Ectodermal cell (in vitro differentiated cells): ENCODE results near the gene ANKRD36C.
"Not testable (repeated sequence)": the region's sequence is repeated elsewhere in the genome, so short reads cannot be mapped to it uniquely, and the experiment has no call there.

Experiments used
- H3K27ac ChIP-seq: 2 replicates; pipeline ENCODE4 v1.7.0; 2013; ENCODE audit warnings: mild to moderate bottlenecking, low read depth, low read length; ENCODE audit not compliant: insufficient read depth, poor library complexity, severe bottlenecking
- H3K27me3 ChIP-seq: 2 replicates; pipeline ENCODE4 v1.7.0; 2013; ENCODE audit warnings: mild to moderate bottlenecking, low read length; ENCODE audit not compliant: insufficient read depth, control insufficient read depth, poor library complexity, severe bottlenecking
- H3K36me3 ChIP-seq: one replicate; pipeline ENCODE4 v1.7.0; 2013; ENCODE audit warnings: low read length; ENCODE audit not compliant: control insufficient read depth, insufficient read depth
- H3K4me1 ChIP-seq: one replicate; pipeline ENCODE4 v1.7.0; 2013; ENCODE audit warnings: low read length; ENCODE audit not compliant: control insufficient read depth, insufficient read depth
- H3K4me3 ChIP-seq: 2 replicates; pipeline ENCODE4 v1.7.0; 2013; ENCODE audit warnings: low read depth, low read length, control low read depth; ENCODE audit not compliant: insufficient read depth
- H3K9me3 ChIP-seq: 2 replicates; pipeline ENCODE4 v1.7.0; 2013; ENCODE audit warnings: mild to moderate bottlenecking, low read length, moderate library complexity; ENCODE audit not compliant: control insufficient read depth
- WGBS, 2 experiments: methylation state at CpG; one replicate each; pipeline ENCODE4 v1.1.7; 2013; ENCODE audit warnings: missing lambda C conversion rate in 2 of 2; 5-methylcytosine and 5-hydroxymethylcytosine counted together

Gene ANKRD36C

DNA sequence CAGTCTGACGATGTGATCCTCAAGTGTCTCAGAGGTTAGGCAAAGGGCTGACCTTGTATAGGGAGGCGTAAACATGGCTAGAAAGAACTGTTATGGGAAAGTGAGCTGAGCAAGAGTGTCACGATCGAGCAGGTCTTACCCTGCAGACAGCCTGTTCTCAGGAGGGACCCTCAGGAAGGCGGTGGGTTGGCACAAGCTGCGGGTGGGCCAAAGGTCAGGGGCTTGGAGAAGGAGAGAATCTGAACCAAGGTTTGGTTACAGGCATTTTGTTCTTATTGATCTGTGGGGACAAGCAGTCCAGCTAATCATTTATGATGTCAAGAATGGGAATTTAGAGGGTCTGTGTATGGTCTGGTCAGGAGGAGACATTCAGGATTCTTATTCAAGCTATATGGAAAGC lies 16.4 kb upstream of the ANKRD36C start:
- H3K4me1 ChIP-seq, H3K36me3 ChIP-seq, H3K4me3 ChIP-seq, H3K27me3 ChIP-seq, H3K9me3 ChIP-seq, H3K27ac ChIP-seq: not testable (repeated sequence)
- WGBS, 2 experiments: 89 to 93% methylated on average over 6 of the region's 6 CpGs

DNA sequence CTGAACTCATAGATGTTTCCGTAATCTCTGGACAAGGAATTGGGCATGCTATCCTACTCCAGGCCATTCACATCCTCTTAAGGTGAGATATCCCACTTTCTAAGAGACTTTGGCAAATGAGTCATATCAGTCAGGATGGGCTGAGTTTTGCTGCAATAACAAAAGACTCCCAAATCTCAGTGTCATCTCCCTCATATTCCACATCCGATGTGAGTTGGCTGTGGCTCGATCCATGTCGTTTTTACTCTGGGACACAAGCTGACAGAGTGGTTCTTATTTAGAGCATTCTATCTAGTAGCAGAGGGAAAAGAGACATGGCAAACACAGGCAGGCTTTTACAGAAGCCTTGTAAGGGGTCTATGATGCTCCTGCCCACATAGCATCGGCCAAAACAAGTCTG lies 14.6 kb upstream of the ANKRD36C start:
- not testable (repeated sequence) for H3K36me3 ChIP-seq, H3K27ac ChIP-seq, H3K27me3 ChIP-seq, H3K9me3 ChIP-seq, H3K4me3 ChIP-seq, H3K4me1 ChIP-seq
- WGBS, 2 experiments: 86 to 87% methylated on average over 4 to 5 of the region's 5 CpGs

DNA sequence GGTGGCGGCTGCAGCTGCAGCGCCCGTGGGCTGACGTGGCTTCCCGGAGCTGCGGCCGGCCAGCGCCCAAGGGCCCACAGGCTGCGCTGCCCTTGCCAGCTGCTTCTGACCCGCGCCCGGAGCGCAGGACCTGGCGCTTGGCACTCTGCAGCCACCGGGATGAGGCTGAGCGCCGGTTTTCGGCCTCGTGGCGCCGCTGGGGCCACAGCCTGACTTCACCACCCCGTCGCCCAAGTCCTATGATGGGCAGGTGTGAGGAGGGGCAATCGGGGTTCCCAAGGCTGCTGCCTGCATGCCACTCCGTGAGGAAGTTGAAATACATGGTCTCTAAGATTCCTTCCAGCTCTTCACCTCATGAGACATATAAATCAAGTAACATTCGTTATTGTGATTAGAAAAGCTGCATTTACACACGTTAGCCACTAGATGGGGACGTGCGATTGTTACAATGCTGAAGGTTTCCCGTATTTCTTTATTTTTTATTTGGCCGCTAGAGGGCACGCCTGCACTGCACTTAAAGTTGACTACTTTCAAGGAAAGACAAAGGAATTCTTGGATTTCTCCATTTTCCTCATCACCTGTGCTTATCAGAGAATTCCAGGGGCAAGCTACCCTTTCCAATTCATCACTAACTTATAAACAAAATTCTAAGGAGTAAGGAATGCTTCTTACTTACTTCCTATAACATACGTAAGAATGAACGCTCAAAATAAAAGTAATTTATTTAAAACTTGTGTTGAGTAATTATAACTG lies 1.1 kb upstream of the ANKRD36C start:
- H3K27me3 ChIP-seq, H3K9me3 ChIP-seq, H3K4me1 ChIP-seq, H3K36me3 ChIP-seq, H3K27ac ChIP-seq: not testable (repeated sequence)
- WGBS, 2 experiments: 0 to 1% methylated on average over 29 to 32 of the region's 34 CpGs
- peak overlapping the region; percentile 60 for H3K4me3 ChIP-seq

DNA sequence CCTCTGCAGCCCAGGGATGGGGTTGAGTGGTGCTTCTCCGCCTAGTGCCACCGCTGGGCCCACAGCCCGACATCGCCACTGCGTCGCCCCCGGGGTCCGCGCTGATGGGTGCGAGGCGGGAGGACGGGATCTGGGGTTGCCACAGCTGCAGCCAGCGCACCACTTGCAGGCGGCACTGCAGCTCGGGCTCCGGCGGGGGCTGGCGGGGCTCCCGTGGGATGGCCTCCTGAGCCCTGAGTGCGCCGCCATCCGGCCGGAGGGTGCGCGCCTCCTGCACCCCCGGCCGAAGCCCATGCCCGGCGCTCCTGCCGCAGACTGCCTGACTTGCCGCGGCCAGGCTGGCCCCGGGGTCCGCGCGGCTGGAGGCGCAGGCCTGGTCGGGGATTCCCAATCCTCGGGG lies 478 bp upstream of the ANKRD36C start:
- H3K27ac ChIP-seq, H3K27me3 ChIP-seq, H3K4me1 ChIP-seq, H3K36me3 ChIP-seq, H3K9me3 ChIP-seq: not testable (repeated sequence)
- H3K4me3 ChIP-seq: peak overlapping the region; percentile 60
- 0% methylated on average over 1 of the region's 39 CpGs for WGBS, 2 experiments

DNA sequence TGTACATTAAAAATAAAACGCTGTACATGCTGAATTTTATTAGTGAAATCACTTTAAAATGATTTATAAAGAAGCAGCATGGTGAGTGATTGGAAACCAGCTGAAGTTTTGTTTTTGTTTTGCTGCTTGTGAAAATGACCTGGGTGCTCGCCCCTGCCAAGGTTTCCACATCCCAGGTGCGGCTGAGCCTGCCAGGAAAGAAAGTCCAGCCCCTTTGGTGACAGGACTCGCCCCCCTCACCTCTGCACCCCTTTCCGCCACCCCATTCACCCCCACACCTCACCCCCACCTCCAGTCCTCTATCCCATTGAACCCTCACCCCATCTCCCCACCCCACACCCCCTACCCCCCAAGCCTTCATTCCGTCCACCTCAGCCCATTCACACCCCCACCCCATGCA lies 740 bp downstream of the ANKRD36C start:
- H3K27me3 ChIP-seq, H3K4me1 ChIP-seq, H3K4me3 ChIP-seq, H3K27ac ChIP-seq, H3K9me3 ChIP-seq, H3K36me3 ChIP-seq: not testable (repeated sequence)
- WGBS, 2 experiments: 41 to 47% methylated on average over 3 of the region's 6 CpGs

GRCh38 chr2:95951662-95952061 lies 40.0 kb downstream of the ANKRD36C start:
- not testable (repeated sequence) for H3K27ac ChIP-seq, H3K27me3 ChIP-seq, H3K4me1 ChIP-seq, H3K36me3 ChIP-seq, H3K4me3 ChIP-seq, H3K9me3 ChIP-seq
- whole genome bisulfite sequencing, 2 experiments: 63 to 80% methylated on average over 2 of the region's 2 CpGs

DNA sequence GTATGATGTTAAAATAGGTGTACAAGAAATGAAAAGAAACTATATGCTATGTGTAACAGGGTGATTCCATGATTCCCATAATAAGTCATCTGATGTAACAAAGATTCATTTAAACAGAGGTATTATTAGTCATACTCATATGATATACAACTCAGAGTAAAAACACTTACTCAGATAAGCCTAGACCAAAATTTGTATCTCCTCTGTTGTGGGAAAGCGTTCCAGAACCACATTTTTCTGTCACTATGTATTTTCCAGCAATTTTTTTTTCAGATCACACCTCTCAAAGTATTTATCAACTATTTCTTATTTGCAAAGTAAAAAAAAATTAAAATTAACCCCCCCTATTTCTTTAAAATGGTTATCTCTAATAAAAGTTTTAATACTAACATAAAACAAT lies 43.6 kb downstream of the ANKRD36C start:
- not testable (repeated sequence) for H3K36me3 ChIP-seq, H3K9me3 ChIP-seq, H3K4me3 ChIP-seq, H3K27me3 ChIP-seq, H3K4me1 ChIP-seq, H3K27ac ChIP-seq
- WGBS, 2 experiments: 91 to 100% methylated on average over 1 of the region's 1 CpG

GRCh38 chr2:95939947-95940346 lies 51.7 kb downstream of the ANKRD36C start:
- WGBS, 2 experiments: 92 to 96% methylated on average over 11 of the region's 11 CpGs
- H3K36me3 ChIP-seq, H3K4me1 ChIP-seq, H3K27me3 ChIP-seq, H3K27ac ChIP-seq, H3K9me3 ChIP-seq, H3K4me3 ChIP-seq: not testable (repeated sequence)

- not testable (repeated sequence) for H3K36me3 ChIP-seq
- 89 to 91% methylated on average over 3 of the region's 3 CpGs for WGBS, 2 experiments
Measured at GRCh38 chr2:95930740-95931139, 60.9 kb downstream of the ANKRD36C start.

GRCh38 chr2:95917007-95917406 lies 74.6 kb downstream of the ANKRD36C start:
- not testable (repeated sequence) for H3K9me3 ChIP-seq, H3K36me3 ChIP-seq, H3K4me1 ChIP-seq, H3K27ac ChIP-seq, H3K4me3 ChIP-seq, H3K27me3 ChIP-seq
- 100% methylated on average over 1 of the region's 1 CpG; no CpG with 5 or more reads in 1 of the 2 experiments for WGBS, 2 experiments

More at GRCh38 chr2:95930740-95931139, 60.9 kb downstream of the ANKRD36C start:
- H3K9me3 ChIP-seq, H3K27me3 ChIP-seq, H3K27ac ChIP-seq, H3K4me3 ChIP-seq, H3K4me1 ChIP-seq: not testable (repeated sequence)

DNA sequence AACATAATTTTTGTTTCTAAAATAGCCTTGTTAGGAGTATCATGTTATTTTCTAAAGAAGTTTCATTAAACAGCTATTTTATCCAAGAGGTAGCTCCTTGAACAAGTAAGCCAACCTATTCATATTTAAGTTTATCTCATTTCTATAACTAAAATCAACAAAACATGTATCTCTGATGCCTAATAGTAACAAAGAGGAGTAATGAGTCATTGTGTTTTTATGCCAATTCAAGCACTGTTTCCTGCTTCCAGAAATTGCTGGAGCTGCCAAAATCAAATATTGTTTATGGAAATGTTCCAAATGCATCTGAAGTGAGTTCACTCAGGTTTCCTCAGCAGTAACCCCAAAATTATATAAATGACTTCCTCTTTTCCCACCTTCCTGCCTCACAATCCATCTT lies 76.5 kb downstream of the ANKRD36C start:
- not testable (repeated sequence) for H3K4me1 ChIP-seq, H3K27me3 ChIP-seq, H3K27ac ChIP-seq, H3K4me3 ChIP-seq, H3K9me3 ChIP-seq, H3K36me3 ChIP-seq
